C4-2B (cell line): Measurements from ENCODE around the gene RASAL3.

Experiments
- H3K27ac ChIP-seq: fragments of 450-650 bp; 2 replicates; pipeline ENCODE4 v1.5.1; 2017
- CTCF ChIP-seq: fragments of 450-650 bp; conservative IDR thresholded peaks from 2 replicates; pipeline ENCODE4 v1.5.1; 2017; ENCODE audit warnings: mild to moderate bottlenecking
- ZFX ChIP-seq: fragments of 450-650 bp; IDR thresholded peaks from 2 replicates; pipeline ENCODE4 v1.6.1; 2017

Gene RASAL3

GRCh38 chr19:15468675-15469512 lies 4.5 kb upstream of the RASAL3 start:
- TF ChIP-seq ZFX, result no peak
- TF ChIP-seq CTCF, result no peak

GRCh38 chr19:15467734-15468214 lies 3.4 kb upstream of the RASAL3 start:
- peak overlapping the region; percentile 82 for H3K27ac ChIP-seq
- TF ChIP-seq CTCF (no peak), ZFX (no peak)

More at GRCh38 chr19:15468675-15469512, 4.5 kb upstream of the RASAL3 start:
- H3K27ac ChIP-seq, result peak overlapping the region; percentile 82

GRCh38 chr19:15466851-15467733 lies 2.7 kb upstream of the RASAL3 start:
- peak overlapping the region; percentile 82 for H3K27ac ChIP-seq
- TF ChIP-seq ZFX (no peak), CTCF (no peak)

GRCh38 chr19:15463861-15464371 lies 428 bp downstream of the RASAL3 start:
- no peak for TF ChIP-seq CTCF
- 0 out of 2 replicates have a peak overlapping the region, but pooled peaks have one; percentile 6 for H3K27ac ChIP-seq

- TF ChIP-seq CTCF, result no peak
- TF ChIP-seq ZFX, result no peak
- no peak overlapping the region for H3K27ac ChIP-seq
Observed at GRCh38 chr19:15461694-15462093, 2.6 kb downstream of the RASAL3 start.

- H3K27ac ChIP-seq, result peak overlapping the region; percentile 17; the same call in 1 of the 2 replicates
Observed at GRCh38 chr19:15457701-15458484, 6.5 kb downstream of the RASAL3 start.

More at GRCh38 chr19:15457701-15458484, 6.5 kb downstream of the RASAL3 start:
- TF ChIP-seq ZFX (no peak; the same call in 1 of the 2 replicates), CTCF (no peak)
